Liver (tissue), 3 donors: ENCODE measurements around the gene MTM1.

Source experiments
- EGR1 ChIP-seq, 2 donors: IDR thresholded peaks; 2 replicates each; pipeline ENCODE4 v1.6.1; 2016 to 2018; ENCODE audit warnings: antibody characterized with exemption in 2 of 2, low read depth in 2 of 2
- HNF4A ChIP-seq, 2 donors: conservative IDR thresholded peaks; 2 replicates each; pipeline ENCODE4 v1.6.1; 2016; ENCODE audit warnings: antibody characterized with exemption in 2 of 2, mild to moderate bottlenecking in 2 of 2
- JUND ChIP-seq, 2 donors: IDR thresholded peaks; 2 replicates each; pipeline ENCODE4 v1.6.1; 2016; ENCODE audit warnings: antibody characterized with exemption in 2 of 2
- SP1 ChIP-seq: IDR thresholded peaks from 2 replicates; pipeline ENCODE4 v1.6.1; 2018; ENCODE audit warnings: antibody characterized with exemption, mild to moderate bottlenecking
- TAF1 ChIP-seq: conservative IDR thresholded peaks from 2 replicates; pipeline ENCODE4 v1.6.1; 2016; ENCODE audit warnings: antibody characterized with exemption, mild to moderate bottlenecking
- YY1 ChIP-seq: IDR thresholded peaks from 2 replicates; pipeline ENCODE4 v1.6.1; 2016; ENCODE audit warnings: antibody characterized with exemption, mild to moderate bottlenecking
- TF ChIP-seq, protein P1 (sequence below): fragments of 150-350 bp; IDR thresholded peaks from 2 replicates; pipeline ENCODE4 v1.5.1; 2017; ENCODE audit warnings: improper control_type of control experiment, low read depth, low read length; ENCODE audit not compliant: missing input control
- TF ChIP-seq, protein P2 (sequence below): IDR thresholded peaks from 2 replicates; pipeline ENCODE4 v1.6.1; 2016; ENCODE audit warnings: antibody characterized with exemption, mild to moderate bottlenecking
- TF ChIP-seq, protein P3 (sequence below): IDR thresholded peaks from 2 replicates; pipeline ENCODE4 v1.6.1; 2016; ENCODE audit warnings: antibody characterized with exemption
- TF ChIP-seq, protein P4 (sequence below): IDR thresholded peaks from 2 replicates; pipeline ENCODE4 v1.6.1; 2016; ENCODE audit warnings: antibody characterized with exemption
- TF ChIP-seq, protein P5 (sequence below): IDR thresholded peaks from 2 replicates; pipeline ENCODE4 v1.6.1; 2016; ENCODE audit warnings: antibody characterized with exemption
- donor health status: healthy.
- donor health status: healthy.

DNA sequence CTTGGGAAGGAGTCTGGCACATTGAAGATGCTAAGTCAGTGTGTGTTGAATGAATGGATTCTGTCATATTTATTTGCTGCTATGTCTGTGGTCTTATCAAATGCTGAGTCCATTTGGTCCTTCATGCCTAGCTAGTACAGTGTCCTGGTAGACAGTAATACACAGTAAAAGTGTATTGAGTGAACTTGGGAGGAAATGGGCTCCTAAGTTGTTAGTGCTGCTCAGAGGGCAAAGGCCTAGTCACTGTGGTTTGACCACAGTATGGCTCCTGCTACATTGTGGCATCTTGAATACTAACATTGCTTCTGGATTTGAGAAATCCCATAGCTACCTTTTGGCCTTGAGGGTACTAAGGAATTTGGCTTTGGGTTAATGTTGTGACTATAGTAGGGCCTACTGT, 33.9 kb downstream of the MTM1 start:
- TF ChIP-seq, protein P1, sequence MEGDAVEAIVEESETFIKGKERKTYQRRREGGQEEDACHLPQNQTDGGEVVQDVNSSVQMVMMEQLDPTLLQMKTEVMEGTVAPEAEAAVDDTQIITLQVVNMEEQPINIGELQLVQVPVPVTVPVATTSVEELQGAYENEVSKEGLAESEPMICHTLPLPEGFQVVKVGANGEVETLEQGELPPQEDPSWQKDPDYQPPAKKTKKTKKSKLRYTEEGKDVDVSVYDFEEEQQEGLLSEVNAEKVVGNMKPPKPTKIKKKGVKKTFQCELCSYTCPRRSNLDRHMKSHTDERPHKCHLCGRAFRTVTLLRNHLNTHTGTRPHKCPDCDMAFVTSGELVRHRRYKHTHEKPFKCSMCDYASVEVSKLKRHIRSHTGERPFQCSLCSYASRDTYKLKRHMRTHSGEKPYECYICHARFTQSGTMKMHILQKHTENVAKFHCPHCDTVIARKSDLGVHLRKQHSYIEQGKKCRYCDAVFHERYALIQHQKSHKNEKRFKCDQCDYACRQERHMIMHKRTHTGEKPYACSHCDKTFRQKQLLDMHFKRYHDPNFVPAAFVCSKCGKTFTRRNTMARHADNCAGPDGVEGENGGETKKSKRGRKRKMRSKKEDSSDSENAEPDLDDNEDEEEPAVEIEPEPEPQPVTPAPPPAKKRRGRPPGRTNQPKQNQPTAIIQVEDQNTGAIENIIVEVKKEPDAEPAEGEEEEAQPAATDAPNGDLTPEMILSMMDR = no peak
- TF ChIP-seq, protein P2, sequence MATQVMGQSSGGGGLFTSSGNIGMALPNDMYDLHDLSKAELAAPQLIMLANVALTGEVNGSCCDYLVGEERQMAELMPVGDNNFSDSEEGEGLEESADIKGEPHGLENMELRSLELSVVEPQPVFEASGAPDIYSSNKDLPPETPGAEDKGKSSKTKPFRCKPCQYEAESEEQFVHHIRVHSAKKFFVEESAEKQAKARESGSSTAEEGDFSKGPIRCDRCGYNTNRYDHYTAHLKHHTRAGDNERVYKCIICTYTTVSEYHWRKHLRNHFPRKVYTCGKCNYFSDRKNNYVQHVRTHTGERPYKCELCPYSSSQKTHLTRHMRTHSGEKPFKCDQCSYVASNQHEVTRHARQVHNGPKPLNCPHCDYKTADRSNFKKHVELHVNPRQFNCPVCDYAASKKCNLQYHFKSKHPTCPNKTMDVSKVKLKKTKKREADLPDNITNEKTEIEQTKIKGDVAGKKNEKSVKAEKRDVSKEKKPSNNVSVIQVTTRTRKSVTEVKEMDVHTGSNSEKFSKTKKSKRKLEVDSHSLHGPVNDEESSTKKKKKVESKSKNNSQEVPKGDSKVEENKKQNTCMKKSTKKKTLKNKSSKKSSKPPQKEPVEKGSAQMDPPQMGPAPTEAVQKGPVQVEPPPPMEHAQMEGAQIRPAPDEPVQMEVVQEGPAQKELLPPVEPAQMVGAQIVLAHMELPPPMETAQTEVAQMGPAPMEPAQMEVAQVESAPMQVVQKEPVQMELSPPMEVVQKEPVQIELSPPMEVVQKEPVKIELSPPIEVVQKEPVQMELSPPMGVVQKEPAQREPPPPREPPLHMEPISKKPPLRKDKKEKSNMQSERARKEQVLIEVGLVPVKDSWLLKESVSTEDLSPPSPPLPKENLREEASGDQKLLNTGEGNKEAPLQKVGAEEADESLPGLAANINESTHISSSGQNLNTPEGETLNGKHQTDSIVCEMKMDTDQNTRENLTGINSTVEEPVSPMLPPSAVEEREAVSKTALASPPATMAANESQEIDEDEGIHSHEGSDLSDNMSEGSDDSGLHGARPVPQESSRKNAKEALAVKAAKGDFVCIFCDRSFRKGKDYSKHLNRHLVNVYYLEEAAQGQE = no peak
- TF ChIP-seq, protein P3, sequence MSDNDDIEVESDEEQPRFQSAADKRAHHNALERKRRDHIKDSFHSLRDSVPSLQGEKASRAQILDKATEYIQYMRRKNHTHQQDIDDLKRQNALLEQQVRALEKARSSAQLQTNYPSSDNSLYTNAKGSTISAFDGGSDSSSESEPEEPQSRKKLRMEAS = no peak
- TF ChIP-seq EGR1 (IDR thresholded peaks at IDR 0.05; ENCODE audit: low read depth in 2 of 2) (no peak), YY1 (no peak), TAF1 (no peak), SP1 (no peak), JUND (IDR thresholded peaks at IDR 0.05) (no peak), HNF4A (conservative IDR thresholded peaks at IDR 0.05) (no peak)
- TF ChIP-seq, protein P4, sequence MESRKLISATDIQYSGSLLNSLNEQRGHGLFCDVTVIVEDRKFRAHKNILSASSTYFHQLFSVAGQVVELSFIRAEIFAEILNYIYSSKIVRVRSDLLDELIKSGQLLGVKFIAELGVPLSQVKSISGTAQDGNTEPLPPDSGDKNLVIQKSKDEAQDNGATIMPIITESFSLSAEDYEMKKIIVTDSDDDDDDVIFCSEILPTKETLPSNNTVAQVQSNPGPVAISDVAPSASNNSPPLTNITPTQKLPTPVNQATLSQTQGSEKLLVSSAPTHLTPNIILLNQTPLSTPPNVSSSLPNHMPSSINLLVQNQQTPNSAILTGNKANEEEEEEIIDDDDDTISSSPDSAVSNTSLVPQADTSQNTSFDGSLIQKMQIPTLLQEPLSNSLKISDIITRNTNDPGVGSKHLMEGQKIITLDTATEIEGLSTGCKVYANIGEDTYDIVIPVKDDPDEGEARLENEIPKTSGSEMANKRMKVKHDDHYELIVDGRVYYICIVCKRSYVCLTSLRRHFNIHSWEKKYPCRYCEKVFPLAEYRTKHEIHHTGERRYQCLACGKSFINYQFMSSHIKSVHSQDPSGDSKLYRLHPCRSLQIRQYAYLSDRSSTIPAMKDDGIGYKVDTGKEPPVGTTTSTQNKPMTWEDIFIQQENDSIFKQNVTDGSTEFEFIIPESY = no peak
- TF ChIP-seq, protein P5, sequence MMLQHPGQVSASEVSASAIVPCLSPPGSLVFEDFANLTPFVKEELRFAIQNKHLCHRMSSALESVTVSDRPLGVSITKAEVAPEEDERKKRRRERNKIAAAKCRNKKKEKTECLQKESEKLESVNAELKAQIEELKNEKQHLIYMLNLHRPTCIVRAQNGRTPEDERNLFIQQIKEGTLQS = no peak
